K562 (cell line): ENCODE results near the gene ADAT1. TPM values are rescaled to one million over a fixed set of nuclear protein-coding genes. Genes with fewer than 3 reads are reported as not detected.

Experiments
- ARID2 ChIP-seq: fragments of 450-650 bp; IDR thresholded peaks from 2 replicates; pipeline ENCODE4 v1.6.1; 2017; ENCODE audit warnings: antibody characterized with exemption, mild to moderate bottlenecking
- CBX5 ChIP-seq: IDR thresholded peaks from 2 replicates; pipeline ENCODE4 v1.6.1; 2014; ENCODE audit warnings: low read depth, borderline replicate concordance
- CREBBP ChIP-seq: IDR thresholded peaks from one replicate; pipeline ENCODE4 v1.6.1; 2012; ENCODE audit warnings: low read depth, mild to moderate bottlenecking, control low read depth, inconsistent platforms, low read length
- ELF1 ChIP-seq: fragments of 200-800 bp; sonication (Bioruptor generic); IDR thresholded peaks from 2 replicates; pipeline ENCODE4 v1.6.1; 2016; ENCODE audit warnings: missing genetic modification characterization, missing compliant biosample characterization
- FOXA1 ChIP-seq: fragments of 450-650 bp; IDR thresholded peaks from 2 replicates; pipeline ENCODE4 v1.6.1; 2016; ENCODE audit warnings: mild to moderate bottlenecking, borderline replicate concordance
- MAFK ChIP-seq: IDR thresholded peaks from 2 replicates; pipeline ENCODE4 v1.6.1; 2011; ENCODE audit warnings: low read length, improper control_type of control experiment
- NBN ChIP-seq: fragments of 450-650 bp; IDR thresholded peaks from 2 replicates; pipeline ENCODE4 v1.6.1; 2016; ENCODE audit warnings: low read depth, mild to moderate bottlenecking
- POLR2H ChIP-seq: IDR thresholded peaks from 2 replicates; pipeline ENCODE4 v1.6.1; 2016; ENCODE audit warnings: missing genetic modification characterization, low read depth, mild to moderate bottlenecking, control low read depth, missing compliant biosample characterization, moderate library complexity
- STAG1 ChIP-seq: sonication (generic); formaldehyde crosslinking; IDR thresholded peaks from 2 replicates; pipeline ENCODE4 v1.5.0; 2020; ENCODE audit warnings: missing genetic modification reagents, borderline replicate concordance
- TAF15 ChIP-seq: fragments of 200-400 bp; formaldehyde crosslinking; IDR thresholded peaks from 2 replicates; pipeline ENCODE4 v1.6.1; 2017; ENCODE audit warnings: mild to moderate bottlenecking, low read depth, low read length, moderate library complexity
- TAF7 ChIP-seq: fragments of 450-650 bp; IDR thresholded peaks from 2 replicates; pipeline ENCODE4 v1.6.1; 2016; ENCODE audit warnings: missing genetic modification characterization, missing compliant biosample characterization
- TBL1XR1 ChIP-seq, 2 experiments: IDR thresholded peaks; 2 replicates each; pipeline ENCODE4 v1.6.1; 2012; ENCODE audit warnings: improper control_type of control experiment in 2 of 2, low read length in 2 of 2, mild to moderate bottlenecking in 1 of 2
- YY1 ChIP-seq, 3 experiments: IDR thresholded peaks; 2 replicates each; pipeline ENCODE4 v1.6.1; 2011; ENCODE audit warnings: low read length in 2 of 3, mild to moderate bottlenecking in 2 of 3, moderate library complexity in 2 of 3, borderline replicate concordance in 1 of 3, control low read depth in 1 of 3, low read depth in 1 of 3; ENCODE audit not compliant: insufficient read depth in 3 of 3, insufficient replicate concordance in 2 of 3, control insufficient read depth in 1 of 3, insufficient read length in 1 of 3; ENCODE audit errors: extremely low read depth in 1 of 3
- ZNF274 ChIP-seq: IDR thresholded peaks from 2 replicates; pipeline ENCODE4 v1.6.1; 2011; ENCODE audit warnings: low read depth, mild to moderate bottlenecking, low read length, moderate library complexity, borderline replicate concordance
- ZNF445 ChIP-seq: fragments of 250-450 bp; sonication (Bioruptor Pico); IDR thresholded peaks from 2 replicates; pipeline ENCODE4 v1.4.0; 2020; ENCODE audit warnings: low read depth, mild to moderate bottlenecking, moderate library complexity
- ZNF561 ChIP-seq: fragments of 450-650 bp; formaldehyde crosslinking; conservative IDR thresholded peaks from 2 replicates; pipeline ENCODE4 v1.4.0; 2020; ENCODE audit warnings: mild to moderate bottlenecking, moderate library complexity
- polyA plus RNA-seq, 8 experiments: library from polyadenylated mRNA; depleted of rRNA in 4 of 8; stranded (reverse) in 5 of 8; unstranded in 3 of 8; fragments of >200 nt; fragmentation: Nextera tagmentation in 2 of 8; fragmentation: Illumina TruSeq in 1 of 8; extraction: Ambion mirVana in 2 of 8; extraction: Trizol in 1 of 8; gene quantifications; 2 replicates each; pipeline versions ENCODE4 v1.2.1 to v1.2.3, GENCODE V29; 2011 to 2014; ENCODE audit warnings: inconsistent platforms in 1 of 8, missing spikeins in 1 of 8
- total RNA-seq, 7 experiments: library from RNA; depleted of rRNA in 6 of 7; stranded (reverse); fragments of >200 nt in 6 of 7; fragmentation: Illumina TruSeq in 2 of 7; extraction: Trizol in 2 of 7; gene quantifications; 2 replicates each; pipeline versions ENCODE4 v1.2.1 to v1.2.3, GENCODE V29; 2011 to 2021; ENCODE audit warnings: low replicate concordance in 1 of 7
- TF ChIP-seq, protein P1 (sequence below): IDR thresholded peaks from 2 replicates; pipeline ENCODE4 v1.6.1; 2012; ENCODE audit warnings: low read depth, low read length, improper control_type of control experiment, borderline replicate concordance
- TF ChIP-seq, protein P2 (sequence below): fragments of 250-450 bp; sonication (Bioruptor Pico); IDR thresholded peaks from 2 replicates; pipeline ENCODE4 v1.9.0; 2021; ENCODE audit warnings: mild to moderate bottlenecking, inconsistent platforms
- TF ChIP-seq, protein P3 (sequence below): sonication (generic); formaldehyde crosslinking; IDR thresholded peaks from 2 replicates; pipeline ENCODE4 v1.8.1; 2022; ENCODE audit warnings: missing genetic modification reagents
- TF ChIP-seq, protein P4 (sequence below): sonication (generic); formaldehyde crosslinking; IDR thresholded peaks from 2 replicates; pipeline ENCODE4 v1.8.0; 2023; ENCODE audit warnings: mild to moderate bottlenecking, missing genetic modification reagents

ADAT1 gene
- total and polyA plus RNA-seq, 9 of the 15 experiments (the other 6 are each of a cell fraction or from before 2014, with no cell fraction given) = 16.0 to 36.7 (median 28.2) TPM

DNA sequence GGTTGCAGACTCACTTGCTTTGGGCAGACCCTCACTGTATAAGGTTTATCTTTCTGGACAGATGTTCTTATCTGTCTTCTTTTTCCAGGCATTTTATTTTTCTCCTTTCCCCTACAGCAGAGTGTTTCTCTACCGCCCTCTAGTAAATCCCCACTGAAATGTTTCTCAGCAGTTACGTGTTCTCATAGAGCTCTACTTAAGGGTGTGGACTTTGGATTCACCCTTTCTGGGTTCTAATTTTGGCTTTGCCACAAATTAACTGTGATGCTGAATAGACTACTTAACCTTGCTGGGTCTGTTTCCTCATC is 2.0 kb downstream of the ADAT1 start (continued):
- no peak for TF ChIP-seq POLR2H (tag)
- peak; percentile 51; the same call in 1 of the 2 replicates for TF ChIP-seq ARID2
- peak; percentile 91 for TF ChIP-seq NBN
- no peak for TF ChIP-seq CBX5
- TF ChIP-seq ZNF561 = no peak
- TF ChIP-seq, protein P1, sequence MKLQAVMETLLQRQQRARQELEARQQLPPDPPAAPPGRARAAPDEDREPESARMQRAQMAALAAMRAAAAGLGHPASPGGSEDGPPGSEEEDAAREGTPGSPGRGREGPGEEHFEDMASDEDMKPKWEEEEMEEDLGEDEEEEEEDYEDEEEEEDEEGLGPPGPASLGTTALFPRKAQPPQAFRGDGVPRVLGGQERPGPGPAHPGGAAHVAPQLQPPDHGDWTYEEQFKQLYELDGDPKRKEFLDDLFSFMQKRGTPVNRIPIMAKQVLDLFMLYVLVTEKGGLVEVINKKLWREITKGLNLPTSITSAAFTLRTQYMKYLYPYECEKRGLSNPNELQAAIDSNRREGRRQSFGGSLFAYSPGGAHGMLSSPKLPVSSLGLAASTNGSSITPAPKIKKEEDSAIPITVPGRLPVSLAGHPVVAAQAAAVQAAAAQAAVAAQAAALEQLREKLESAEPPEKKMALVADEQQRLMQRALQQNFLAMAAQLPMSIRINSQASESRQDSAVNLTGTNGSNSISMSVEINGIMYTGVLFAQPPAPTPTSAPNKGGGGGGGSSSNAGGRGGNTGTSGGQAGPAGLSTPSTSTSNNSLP = peak; percentile 73; the same call in 1 of the 2 replicates
- TF ChIP-seq ELF1 (tag) = no peak
- TF ChIP-seq, protein P2, sequence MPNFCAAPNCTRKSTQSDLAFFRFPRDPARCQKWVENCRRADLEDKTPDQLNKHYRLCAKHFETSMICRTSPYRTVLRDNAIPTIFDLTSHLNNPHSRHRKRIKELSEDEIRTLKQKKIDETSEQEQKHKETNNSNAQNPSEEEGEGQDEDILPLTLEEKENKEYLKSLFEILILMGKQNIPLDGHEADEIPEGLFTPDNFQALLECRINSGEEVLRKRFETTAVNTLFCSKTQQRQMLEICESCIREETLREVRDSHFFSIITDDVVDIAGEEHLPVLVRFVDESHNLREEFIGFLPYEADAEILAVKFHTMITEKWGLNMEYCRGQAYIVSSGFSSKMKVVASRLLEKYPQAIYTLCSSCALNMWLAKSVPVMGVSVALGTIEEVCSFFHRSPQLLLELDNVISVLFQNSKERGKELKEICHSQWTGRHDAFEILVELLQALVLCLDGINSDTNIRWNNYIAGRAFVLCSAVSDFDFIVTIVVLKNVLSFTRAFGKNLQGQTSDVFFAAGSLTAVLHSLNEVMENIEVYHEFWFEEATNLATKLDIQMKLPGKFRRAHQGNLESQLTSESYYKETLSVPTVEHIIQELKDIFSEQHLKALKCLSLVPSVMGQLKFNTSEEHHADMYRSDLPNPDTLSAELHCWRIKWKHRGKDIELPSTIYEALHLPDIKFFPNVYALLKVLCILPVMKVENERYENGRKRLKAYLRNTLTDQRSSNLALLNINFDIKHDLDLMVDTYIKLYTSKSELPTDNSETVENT (CRISPR knock-in tag) = no peak
- TF ChIP-seq, protein P3, sequence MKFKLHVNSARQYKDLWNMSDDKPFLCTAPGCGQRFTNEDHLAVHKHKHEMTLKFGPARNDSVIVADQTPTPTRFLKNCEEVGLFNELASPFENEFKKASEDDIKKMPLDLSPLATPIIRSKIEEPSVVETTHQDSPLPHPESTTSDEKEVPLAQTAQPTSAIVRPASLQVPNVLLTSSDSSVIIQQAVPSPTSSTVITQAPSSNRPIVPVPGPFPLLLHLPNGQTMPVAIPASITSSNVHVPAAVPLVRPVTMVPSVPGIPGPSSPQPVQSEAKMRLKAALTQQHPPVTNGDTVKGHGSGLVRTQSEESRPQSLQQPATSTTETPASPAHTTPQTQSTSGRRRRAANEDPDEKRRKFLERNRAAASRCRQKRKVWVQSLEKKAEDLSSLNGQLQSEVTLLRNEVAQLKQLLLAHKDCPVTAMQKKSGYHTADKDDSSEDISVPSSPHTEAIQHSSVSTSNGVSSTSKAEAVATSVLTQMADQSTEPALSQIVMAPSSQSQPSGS (CRISPR knock-in tag) = no peak
- TF ChIP-seq CREBBP = no peak
- no peak for TF ChIP-seq ZNF274
- TF ChIP-seq TAF7 (tag) = no peak
- TF ChIP-seq, protein P4, sequence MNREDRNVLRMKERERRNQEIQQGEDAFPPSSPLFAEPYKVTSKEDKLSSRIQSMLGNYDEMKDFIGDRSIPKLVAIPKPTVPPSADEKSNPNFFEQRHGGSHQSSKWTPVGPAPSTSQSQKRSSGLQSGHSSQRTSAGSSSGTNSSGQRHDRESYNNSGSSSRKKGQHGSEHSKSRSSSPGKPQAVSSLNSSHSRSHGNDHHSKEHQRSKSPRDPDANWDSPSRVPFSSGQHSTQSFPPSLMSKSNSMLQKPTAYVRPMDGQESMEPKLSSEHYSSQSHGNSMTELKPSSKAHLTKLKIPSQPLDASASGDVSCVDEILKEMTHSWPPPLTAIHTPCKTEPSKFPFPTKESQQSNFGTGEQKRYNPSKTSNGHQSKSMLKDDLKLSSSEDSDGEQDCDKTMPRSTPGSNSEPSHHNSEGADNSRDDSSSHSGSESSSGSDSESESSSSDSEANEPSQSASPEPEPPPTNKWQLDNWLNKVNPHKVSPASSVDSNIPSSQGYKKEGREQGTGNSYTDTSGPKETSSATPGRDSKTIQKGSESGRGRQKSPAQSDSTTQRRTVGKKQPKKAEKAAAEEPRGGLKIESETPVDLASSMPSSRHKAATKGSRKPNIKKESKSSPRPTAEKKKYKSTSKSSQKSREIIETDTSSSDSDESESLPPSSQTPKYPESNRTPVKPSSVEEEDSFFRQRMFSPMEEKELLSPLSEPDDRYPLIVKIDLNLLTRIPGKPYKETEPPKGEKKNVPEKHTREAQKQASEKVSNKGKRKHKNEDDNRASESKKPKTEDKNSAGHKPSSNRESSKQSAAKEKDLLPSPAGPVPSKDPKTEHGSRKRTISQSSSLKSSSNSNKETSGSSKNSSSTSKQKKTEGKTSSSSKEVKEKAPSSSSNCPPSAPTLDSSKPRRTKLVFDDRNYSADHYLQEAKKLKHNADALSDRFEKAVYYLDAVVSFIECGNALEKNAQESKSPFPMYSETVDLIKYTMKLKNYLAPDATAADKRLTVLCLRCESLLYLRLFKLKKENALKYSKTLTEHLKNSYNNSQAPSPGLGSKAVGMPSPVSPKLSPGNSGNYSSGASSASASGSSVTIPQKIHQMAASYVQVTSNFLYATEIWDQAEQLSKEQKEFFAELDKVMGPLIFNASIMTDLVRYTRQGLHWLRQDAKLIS (CRISPR knock-in tag) = no peak
- TF ChIP-seq TAF15 = no peak
- TF ChIP-seq STAG1 (CRISPR knock-in tag) = no peak
- peak in 1 of 2 experiments; percentile 80; a peak in 1 of 4 replicates for TF ChIP-seq TBL1XR1 (IDR thresholded peaks at IDR 0.05; ENCODE audit: low read length in 2 of 2)
- TF ChIP-seq MAFK = no peak
- TF ChIP-seq YY1 (IDR thresholded peaks at IDR 0.05; ENCODE audit: borderline replicate concordance in 1 of 3, control insufficient read depth in 1 of 3, extremely low read depth in 1 of 3, insufficient read depth in 3 of 3, insufficient read length in 1 of 3, insufficient replicate concordance in 2 of 3, low read depth in 1 of 3, low read length in 2 of 3) = no peak
- TF ChIP-seq FOXA1 = no peak
- no peak for TF ChIP-seq ZNF445
